Inferior parietal cortex (tissue), 1 donor: Measurements from ENCODE around the gene IL22RA1.

ENCODE experiments used
- DNase-seq: peaks from one replicate; pipeline ENCODE4 v3.0.0-alpha.2; 2016; ENCODE audit errors: extremely low spot score

The IL22RA1 gene

DNA sequence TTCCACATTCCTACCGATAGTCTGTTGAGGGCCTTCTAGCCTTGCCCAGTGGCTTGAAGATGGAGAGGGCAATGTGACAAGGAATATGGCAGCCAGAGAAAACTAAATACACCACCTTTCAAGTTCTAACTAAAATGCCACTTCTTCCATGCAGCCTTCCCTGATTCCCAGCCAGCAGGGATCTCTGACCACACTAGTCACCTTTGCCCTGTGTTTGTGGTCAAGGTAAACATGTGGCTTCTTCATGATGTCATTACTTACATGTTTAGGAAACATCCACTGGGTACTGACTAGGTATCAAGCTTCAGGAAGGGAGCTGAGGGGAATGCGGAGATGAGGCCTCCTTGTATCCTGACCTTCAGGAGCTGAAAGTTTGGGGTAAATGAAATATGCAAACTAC is 22.6 kb upstream of the IL22RA1 start:
- DNase-seq = no peak

- no peak for DNase-seq
Observed at GRCh38 chr1:24164004-24164403, 21.1 kb upstream of the IL22RA1 start.

GRCh38 chr1:24162201-24162600 is 19.3 kb upstream of the IL22RA1 start:
- DNase-seq = no peak

- DNase-seq = no peak
Observed at GRCh38 chr1:24161270-24161669, 18.3 kb upstream of the IL22RA1 start.

GRCh38 chr1:24159366-24159765 is 16.4 kb upstream of the IL22RA1 start:
- no peak for DNase-seq

GRCh38 chr1:24157918-24158481 is 15.1 kb upstream of the IL22RA1 start:
- DNase-seq = no peak

DNA sequence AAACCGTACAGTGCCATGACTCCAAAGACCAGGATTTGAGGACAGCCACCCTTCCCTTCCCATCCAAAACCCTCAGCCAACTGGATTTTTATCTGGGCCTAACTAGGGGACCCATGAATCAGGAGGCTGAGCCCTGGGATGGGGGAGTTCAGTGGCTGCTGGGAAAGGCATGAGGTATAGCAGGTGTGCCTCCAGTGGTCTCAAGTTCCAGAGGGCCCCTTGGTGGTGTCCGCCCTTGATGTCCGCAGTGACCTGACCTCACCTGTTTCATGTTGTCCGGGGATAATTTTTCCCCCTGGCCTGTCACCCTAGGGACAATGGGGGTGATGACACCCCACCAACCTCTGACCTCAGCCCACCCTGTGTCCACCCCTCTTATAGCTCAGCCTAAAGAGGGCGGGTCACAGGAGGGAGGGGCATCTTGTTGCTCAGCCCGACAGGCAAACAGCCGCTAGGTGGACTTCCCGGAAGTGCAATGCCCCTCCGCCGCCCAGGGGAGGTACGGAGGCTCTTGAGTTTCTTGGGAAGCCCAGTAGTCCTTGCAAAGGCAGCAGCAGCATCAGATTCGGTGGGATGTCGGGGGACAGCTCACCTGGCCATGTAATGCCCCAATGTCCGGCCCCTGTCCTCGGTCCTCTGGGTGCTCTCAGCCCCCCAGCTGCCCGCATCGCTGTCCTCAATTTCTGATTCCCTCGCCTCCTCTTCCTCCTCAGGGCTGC is 13.8 kb upstream of the IL22RA1 start:
- DNase-seq = no peak

- no peak for DNase-seq
Observed at GRCh38 chr1:24155011-24155782, 12.3 kb upstream of the IL22RA1 start.

DNA sequence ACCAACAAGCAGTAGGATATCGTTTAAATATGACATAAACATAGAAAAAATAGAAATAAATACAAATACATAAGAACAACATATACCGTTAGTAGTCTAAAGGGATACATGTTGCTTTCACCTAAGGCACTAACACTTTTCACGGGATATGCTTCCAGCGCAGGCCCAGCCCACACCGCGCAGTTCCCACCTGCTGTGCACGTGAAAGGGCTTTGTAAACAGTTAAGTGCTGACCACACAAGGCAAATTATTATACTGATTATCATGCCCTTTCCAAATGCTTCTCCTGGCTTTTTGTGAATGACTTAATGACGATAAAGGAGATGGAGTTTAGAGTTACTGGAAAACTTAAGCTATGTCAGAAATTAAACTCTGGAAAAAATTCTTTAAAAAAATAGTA is 11.3 kb upstream of the IL22RA1 start:
- no peak for DNase-seq

- DNase-seq = no peak
Observed at GRCh38 chr1:24152631-24153494, 9.9 kb upstream of the IL22RA1 start.

- no peak for DNase-seq
Observed at GRCh38 chr1:24151175-24151533, 8.2 kb upstream of the IL22RA1 start.

DNA sequence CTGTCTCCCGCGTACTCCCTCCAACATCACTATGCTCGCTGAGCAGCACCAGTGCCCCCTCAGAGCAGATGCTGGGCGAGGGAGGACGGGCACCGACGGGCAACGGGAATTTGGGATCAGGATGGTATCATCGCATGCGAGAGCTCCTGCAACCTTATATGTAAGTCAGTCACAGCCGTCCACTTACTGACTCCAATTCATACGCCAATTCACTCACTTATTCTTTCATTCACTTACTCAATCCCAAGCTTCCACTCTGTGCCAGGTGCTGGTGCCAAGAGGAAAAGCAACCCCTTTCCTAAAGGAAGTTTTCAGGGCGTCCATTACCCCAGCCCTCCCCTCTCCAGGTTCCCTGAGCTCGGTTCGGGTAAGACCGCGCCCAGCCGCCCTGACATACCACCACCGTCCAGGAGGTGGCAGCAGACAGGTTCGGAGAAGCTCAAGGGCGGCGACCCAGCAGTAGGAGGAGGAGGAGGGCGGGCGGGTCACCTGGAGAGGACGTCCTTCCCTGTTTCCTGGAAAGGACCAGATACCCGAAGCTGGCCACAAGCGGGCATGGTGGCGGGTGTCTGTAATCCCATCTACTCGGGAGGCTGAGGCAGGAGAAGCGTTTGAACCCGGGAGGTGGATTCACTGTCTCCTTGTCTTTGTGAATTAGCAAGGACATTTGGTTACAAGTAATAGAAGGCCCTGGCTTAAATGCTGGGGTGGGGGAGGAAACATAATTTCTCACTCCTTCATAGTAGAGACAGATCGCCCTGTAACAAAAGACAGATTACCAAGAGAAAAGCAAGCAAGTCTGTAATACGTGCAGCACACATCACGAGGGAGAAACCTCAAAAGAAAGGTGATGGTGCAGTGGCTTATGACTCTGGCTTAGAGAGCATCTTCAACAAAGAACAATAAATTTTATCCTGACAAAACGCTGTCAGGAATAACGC is 7.6 kb upstream of the IL22RA1 start:
- peak; percentile 67 for DNase-seq

DNA sequence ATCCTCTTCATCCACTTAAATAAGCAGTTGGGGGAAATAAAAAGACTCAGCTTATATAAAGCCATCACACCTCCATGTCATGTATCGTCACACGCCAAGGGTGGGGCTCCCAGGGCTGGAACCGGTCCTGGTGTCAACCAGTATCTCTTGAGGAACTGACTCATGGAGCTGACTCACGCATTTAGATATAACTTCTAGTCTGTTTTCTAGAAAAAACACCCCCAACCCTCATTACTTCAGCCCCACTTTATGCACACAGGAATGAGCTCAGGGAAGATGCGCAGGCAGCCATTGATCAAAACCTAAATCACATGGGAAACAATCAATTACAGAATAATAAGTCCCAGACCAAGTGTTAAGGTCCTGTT is 6.9 kb upstream of the IL22RA1 start:
- peak; percentile 23 for DNase-seq

- no peak for DNase-seq
Observed at GRCh38 chr1:24147816-24148215, 4.9 kb upstream of the IL22RA1 start.

DNA sequence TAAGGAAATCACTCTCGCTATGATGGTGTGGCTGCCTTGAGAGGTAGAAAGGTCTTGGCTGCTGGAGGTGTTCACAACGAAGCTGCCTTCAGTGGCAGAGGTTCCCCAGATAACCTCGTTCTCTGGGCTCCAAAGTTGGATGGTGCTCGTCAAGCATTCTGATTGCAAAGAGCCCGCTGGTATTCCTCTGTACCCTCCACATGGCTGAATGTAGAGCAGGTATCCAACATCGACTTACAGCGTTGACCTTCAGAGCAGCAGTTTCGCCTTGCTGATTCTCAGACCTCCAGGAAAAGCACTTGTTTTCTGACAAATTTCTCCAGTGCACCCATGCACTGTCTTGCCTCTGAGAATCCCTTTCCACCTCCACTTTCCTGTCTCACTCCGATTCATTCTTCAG is 4.3 kb upstream of the IL22RA1 start:
- DNase-seq = no peak

DNA sequence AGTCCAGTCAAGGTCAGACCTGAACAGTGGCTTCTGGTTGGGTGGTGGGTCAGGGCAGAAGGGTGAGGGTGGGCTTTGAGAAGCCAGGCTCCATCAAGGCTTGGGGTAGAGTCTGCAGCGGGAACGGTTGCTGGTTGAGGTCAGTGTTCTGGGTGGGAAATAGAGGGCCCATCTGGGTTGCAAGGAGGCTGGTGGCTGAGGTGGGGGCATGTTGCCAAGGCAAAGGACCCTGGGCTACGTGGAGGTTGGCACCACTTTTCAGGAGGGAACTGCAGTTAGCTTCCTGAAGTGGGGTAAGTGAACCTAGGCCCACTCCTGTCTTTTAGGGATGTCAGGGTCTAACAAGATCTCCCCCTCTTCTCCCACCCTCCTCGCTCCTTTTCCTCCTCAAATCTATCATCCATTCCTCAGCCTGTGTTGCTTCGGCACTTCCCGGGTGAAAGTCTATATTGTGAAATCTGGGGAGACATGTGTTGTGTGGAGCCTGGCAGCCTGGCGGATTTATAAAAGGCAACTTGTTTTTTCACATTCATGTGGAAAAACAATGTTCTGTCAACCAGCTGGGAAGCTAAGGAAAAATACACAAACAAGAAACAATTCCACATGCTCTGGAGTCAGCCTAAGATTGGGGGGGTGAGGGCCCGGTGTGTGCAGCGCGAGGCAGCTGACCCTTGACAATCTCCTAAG is 1.5 kb downstream of the IL22RA1 start:
- DNase-seq = no peak

DNA sequence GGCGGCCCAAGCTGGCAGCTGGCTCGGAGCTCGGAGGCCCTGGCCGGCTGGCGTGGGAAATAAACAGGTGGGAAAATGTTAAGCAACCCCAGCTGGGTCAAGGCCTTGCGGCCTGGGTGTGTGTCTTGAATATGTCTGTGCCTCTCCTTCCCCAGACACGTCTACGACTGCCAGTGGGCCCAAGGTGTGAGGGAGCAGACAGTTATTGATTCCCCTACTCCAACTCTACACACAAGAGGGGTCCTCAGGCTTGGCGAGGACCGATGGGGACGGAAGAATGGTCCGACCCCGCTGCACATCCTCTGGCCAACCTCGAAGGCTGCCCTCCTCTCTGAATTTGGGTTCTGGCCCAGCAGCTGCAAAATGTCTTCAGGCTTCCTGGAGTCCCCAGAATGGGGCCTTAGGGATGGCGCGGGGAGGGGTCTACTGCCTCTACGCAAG is 2.2 kb downstream of the IL22RA1 start:
- no peak for DNase-seq

- DNase-seq = no peak
Observed at GRCh38 chr1:24139841-24140425, 3.0 kb downstream of the IL22RA1 start.

DNA sequence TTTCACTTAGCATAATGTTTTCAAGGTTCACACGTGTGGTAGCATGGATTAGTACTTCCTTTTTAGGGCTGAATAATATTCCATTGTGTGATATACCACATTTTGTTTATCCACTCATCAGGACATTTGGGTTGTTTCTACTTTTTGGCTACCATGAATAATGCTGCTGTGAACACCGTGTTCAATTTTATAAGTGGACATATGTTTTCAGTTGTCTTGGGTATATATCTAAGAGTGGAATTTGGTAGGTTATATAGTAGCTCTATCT is 3.8 kb downstream of the IL22RA1 start:
- DNase-seq = no peak

DNA sequence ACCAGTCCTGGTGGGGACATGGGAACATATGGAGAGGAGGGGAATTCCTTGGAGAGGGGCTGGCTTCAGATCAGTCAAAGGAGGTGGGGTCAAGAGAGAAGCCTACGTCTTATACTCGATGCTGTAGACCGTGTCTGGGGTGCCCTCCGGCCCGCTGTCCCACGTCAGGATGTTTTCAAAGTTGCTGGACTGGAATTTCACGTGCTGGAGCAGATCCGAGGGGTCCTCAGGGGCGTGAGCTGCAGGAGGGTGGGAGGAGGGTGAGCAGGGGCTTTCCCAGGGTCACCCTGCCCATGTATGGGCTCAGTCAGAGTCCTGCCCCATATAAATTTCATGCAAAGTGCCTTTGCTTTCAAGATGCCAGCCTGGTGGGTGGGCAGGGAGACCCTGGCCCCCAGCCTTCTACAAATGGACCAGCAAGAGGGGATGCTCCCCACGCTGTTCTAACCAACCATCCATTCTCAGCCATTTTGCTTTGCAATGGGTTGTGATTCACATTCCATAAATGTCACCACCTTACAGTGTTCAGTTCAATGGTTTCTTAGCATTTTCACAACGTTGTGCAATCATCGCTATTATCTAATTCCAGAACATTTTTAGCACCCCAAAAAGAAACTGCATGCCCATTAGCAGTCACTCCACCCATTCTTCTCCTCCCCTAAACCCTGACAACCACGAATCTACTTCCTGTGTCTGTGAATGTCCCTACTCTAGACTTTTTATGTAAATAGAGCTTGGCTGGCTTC is 4.3 kb downstream of the IL22RA1 start:
- no peak for DNase-seq
